Measurements from ENCODE around the gene GFRA4.

The GFRA4 gene

GRCh38 chr20:3661060-3661813 lies 2.0 kb downstream of the GFRA4 start:
- TF ChIP-seq CSDC2 (CRISPR knock-in tag; IDR thresholded peaks at IDR 0.05) (no peak), ZFP30 (CRISPR knock-in tag; IDR thresholded peaks at IDR 0.05) (no peak), ZNF70 (CRISPR knock-in tag; IDR thresholded peaks at IDR 0.05) (no peak), TCF4 (CRISPR knock-in tag; IDR thresholded peaks at IDR 0.05; ENCODE audit: borderline replicate concordance) (no peak), RARB (CRISPR knock-in tag; IDR thresholded peaks at IDR 0.05) (no peak)
- no peak for ATAC-seq

GRCh38 chr20:3660262-3661059 lies 2.7 kb downstream of the GFRA4 start:
- TF ChIP-seq ISL1 (CRISPR knock-in tag; IDR thresholded peaks at IDR 0.05) = no peak
- no peak for TF ChIP-seq ZNF8 (CRISPR knock-in tag; IDR thresholded peaks at IDR 0.05)
- TF ChIP-seq ZFP30 (CRISPR knock-in tag; IDR thresholded peaks at IDR 0.05) = no peak
- no peak for TF ChIP-seq SNAI2 (CRISPR knock-in tag; IDR thresholded peaks at IDR 0.05)
- no peak for TF ChIP-seq ZNF565 (CRISPR knock-in tag; conservative IDR thresholded peaks at IDR 0.05; ENCODE audit: low read depth)
- no peak for TF ChIP-seq TSHZ2 (CRISPR knock-in tag; IDR thresholded peaks at IDR 0.05)
- no peak for TF ChIP-seq ZNF70 (CRISPR knock-in tag; IDR thresholded peaks at IDR 0.05)
- no peak for TF ChIP-seq ESRRG (CRISPR knock-in tag; IDR thresholded peaks at IDR 0.05)
- no peak for TF ChIP-seq TCF4 (CRISPR knock-in tag; IDR thresholded peaks at IDR 0.05; ENCODE audit: borderline replicate concordance)
- TF ChIP-seq, protein P1, sequence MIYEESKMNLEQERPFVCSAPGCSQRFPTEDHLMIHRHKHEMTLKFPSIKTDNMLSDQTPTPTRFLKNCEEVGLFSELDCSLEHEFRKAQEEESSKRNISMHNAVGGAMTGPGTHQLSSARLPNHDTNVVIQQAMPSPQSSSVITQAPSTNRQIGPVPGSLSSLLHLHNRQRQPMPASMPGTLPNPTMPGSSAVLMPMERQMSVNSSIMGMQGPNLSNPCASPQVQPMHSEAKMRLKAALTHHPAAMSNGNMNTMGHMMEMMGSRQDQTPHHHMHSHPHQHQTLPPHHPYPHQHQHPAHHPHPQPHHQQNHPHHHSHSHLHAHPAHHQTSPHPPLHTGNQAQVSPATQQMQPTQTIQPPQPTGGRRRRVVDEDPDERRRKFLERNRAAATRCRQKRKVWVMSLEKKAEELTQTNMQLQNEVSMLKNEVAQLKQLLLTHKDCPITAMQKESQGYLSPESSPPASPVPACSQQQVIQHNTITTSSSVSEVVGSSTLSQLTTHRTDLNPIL (CRISPR knock-in tag; IDR thresholded peaks at IDR 0.05; ENCODE audit: low read depth) = no peak

GRCh38 chr20:3659492-3660261 lies 3.5 kb downstream of the GFRA4 start:
- ATAC-seq = no peak
- TF ChIP-seq SNAI2 (CRISPR knock-in tag; IDR thresholded peaks at IDR 0.05) = no peak
- TF ChIP-seq ZNF8 (CRISPR knock-in tag; IDR thresholded peaks at IDR 0.05) = no peak
- TF ChIP-seq, protein P2, sequence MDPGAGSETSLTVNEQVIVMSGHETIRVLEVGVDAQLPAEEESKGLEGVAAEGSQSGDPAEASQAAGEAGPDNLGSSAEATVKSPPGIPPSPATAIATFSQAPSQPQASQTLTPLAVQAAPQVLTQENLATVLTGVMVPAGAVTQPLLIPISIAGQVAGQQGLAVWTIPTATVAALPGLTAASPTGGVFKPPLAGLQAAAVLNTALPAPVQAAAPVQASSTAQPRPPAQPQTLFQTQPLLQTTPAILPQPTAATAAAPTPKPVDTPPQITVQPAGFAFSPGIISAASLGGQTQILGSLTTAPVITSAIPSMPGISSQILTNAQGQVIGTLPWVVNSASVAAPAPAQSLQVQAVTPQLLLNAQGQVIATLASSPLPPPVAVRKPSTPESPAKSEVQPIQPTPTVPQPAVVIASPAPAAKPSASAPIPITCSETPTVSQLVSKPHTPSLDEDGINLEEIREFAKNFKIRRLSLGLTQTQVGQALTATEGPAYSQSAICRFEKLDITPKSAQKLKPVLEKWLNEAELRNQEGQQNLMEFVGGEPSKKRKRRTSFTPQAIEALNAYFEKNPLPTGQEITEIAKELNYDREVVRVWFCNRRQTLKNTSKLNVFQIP (CRISPR knock-in tag; IDR thresholded peaks at IDR 0.05; ENCODE audit: borderline replicate concordance, low read depth) = no peak
- no peak for TF ChIP-seq TCF4 (CRISPR knock-in tag; IDR thresholded peaks at IDR 0.05; ENCODE audit: borderline replicate concordance)
- TF ChIP-seq, protein P1 (CRISPR knock-in tag; IDR thresholded peaks at IDR 0.05; ENCODE audit: low read depth) = no peak
- no peak for TF ChIP-seq CSDC2 (CRISPR knock-in tag; IDR thresholded peaks at IDR 0.05)
- no peak for TF ChIP-seq TSHZ2 (CRISPR knock-in tag; IDR thresholded peaks at IDR 0.05)
- TF ChIP-seq ZC3H10 (CRISPR knock-in tag; IDR thresholded peaks at IDR 0.05) = no peak
- no peak for TF ChIP-seq OSR1 (CRISPR knock-in tag; IDR thresholded peaks at IDR 0.05)
- no peak for TF ChIP-seq ARNTL (CRISPR knock-in tag; IDR thresholded peaks at IDR 0.05; ENCODE audit: borderline replicate concordance, low read depth)
- no peak for TF ChIP-seq ZNF70 (CRISPR knock-in tag; IDR thresholded peaks at IDR 0.05)
- no peak for TF ChIP-seq ISL1 (CRISPR knock-in tag; IDR thresholded peaks at IDR 0.05)
- TF ChIP-seq RARB (CRISPR knock-in tag; IDR thresholded peaks at IDR 0.05) = no peak
- TF ChIP-seq PATZ1 (CRISPR knock-in tag; IDR thresholded peaks at IDR 0.05; ENCODE audit: borderline replicate concordance) = no peak
- no peak for TF ChIP-seq ZNF565 (CRISPR knock-in tag; conservative IDR thresholded peaks at IDR 0.05; ENCODE audit: low read depth)
- no peak for TF ChIP-seq BACH2 (CRISPR knock-in tag; IDR thresholded peaks at IDR 0.05; ENCODE audit: borderline replicate concordance)

More at GRCh38 chr20:3660262-3661059, 2.7 kb downstream of the GFRA4 start:
- no peak for ATAC-seq
